ENCODE measurements around the gene DIP2C.
"Not testable (repeated sequence)": the region's sequence is repeated elsewhere in the genome, so short reads cannot be mapped to it uniquely, and the experiment has no call there.

The DIP2C gene

GRCh38 chr10:623477-624311, 65.8 kb downstream of the DIP2C start:
- no peak for FAIRE-seq

GRCh38 chr10:623014-623413, 66.5 kb downstream of the DIP2C start:
- FAIRE-seq = no peak

DNA sequence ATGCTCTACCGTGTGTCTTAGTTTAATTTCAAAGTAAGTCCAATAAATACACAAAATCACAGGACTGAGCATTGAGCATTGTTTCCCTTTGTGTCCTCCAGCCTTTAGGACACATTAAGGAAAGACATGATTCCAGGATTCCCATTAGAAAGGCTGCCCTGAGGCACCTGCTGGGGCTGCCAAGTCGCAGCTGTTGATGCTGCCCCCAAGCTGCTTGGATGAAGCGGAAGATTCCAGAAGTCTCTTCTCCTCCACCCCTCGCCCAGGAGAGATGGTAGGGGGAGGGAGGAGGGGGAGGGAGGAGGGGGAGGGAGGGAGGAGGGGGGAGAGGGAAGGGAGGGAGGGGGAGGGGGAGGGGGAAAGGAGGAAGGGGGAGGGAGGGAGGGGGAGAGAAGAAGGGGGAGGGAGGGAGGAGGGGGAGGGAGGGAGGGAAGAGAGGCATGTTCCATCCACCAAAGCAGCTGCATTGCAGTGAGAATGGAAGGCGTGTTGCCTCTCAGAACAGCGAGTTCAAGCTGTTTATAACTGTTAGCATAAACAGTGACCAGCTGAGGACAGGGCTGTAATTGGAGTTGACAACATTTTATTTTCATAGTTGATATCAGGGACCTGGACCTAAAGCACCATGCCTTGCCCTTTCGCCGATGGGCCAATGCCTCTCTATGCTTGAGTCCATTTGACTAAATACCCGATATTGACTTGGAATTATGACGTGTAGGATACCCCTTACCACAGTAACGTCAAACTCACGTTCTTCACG, 67.3 kb downstream of the DIP2C start:
- FAIRE-seq = no peak

- no peak for FAIRE-seq
Observed at GRCh38 chr10:621513-621912, 68.0 kb downstream of the DIP2C start.

- FAIRE-seq = no peak
Observed at GRCh38 chr10:620971-621370, 68.5 kb downstream of the DIP2C start.

DNA sequence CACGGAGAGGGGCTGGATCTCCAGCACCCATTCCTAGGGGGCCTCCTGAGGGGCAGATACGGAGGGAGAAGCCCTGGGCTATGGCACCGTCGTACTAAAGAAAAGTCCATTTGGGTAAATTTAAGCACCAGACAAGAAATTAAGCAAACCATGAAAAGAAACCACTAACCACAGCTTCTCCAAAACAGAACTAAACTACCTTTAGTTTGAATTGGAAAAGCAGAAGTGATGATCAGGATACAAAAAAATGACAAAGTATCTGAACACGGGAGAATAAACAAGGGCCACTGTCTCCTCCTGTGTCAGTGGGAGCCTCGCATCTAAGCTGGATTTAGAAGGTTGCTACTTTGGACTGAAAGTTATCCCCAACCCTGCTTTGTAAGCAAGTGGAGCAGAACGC, 69.1 kb downstream of the DIP2C start:
- no peak for FAIRE-seq

DNA sequence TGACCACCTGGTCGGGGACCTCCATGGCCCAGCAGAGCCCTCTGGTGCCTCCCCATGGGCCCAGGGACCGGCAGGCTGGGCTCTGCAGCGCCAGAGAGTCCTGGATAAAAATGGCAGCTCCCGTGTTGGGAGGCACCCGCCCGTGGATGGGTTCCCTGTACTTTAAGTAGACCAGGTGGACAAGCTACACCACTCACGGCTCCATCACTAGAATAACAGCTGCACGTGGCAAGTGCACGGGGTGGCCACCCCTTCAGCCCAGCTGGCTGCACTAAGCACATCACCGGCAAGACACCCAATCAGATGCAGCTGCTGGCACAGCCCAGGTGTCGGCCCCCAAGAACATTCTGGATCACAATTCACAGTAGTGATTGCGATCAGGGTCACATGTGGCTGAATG, 69.8 kb downstream of the DIP2C start:
- FAIRE-seq = no peak

GRCh38 chr10:618229-618989, 71.1 kb downstream of the DIP2C start:
- no peak for FAIRE-seq

GRCh38 chr10:617471-617870, 72.0 kb downstream of the DIP2C start:
- FAIRE-seq = no peak

- FAIRE-seq = no peak
Observed at GRCh38 chr10:615583-616152, 73.8 kb downstream of the DIP2C start.

- FAIRE-seq = no peak
Observed at GRCh38 chr10:614790-615582, 74.5 kb downstream of the DIP2C start.

DNA sequence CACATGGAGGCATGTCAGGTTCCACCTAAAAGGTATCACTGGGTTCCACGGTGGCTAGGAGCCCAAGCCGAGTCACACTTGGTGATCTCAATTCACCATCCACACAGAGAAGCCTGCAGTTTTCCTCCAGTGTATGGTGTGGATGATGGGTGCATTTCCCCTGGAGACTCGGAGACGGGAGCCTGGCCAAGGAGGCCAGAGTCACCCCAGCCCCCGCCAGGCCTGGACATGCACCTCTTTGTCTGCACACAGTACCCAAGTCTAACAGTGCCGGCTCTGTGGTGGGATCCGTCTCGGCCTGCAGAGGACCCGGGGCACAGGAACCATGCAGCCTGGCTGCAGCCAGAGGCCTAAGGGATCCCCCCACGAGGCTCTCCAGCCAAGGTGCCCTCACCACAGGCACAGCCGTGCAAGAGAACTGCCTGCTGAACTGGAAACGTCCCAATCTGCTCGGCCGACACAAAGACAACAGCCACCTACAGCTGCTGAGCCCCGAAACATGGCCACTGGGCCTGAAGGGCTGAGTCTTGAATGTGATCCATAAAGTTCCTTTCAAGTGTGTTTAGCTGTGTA, 75.2 kb downstream of the DIP2C start:
- FAIRE-seq = no peak

DNA sequence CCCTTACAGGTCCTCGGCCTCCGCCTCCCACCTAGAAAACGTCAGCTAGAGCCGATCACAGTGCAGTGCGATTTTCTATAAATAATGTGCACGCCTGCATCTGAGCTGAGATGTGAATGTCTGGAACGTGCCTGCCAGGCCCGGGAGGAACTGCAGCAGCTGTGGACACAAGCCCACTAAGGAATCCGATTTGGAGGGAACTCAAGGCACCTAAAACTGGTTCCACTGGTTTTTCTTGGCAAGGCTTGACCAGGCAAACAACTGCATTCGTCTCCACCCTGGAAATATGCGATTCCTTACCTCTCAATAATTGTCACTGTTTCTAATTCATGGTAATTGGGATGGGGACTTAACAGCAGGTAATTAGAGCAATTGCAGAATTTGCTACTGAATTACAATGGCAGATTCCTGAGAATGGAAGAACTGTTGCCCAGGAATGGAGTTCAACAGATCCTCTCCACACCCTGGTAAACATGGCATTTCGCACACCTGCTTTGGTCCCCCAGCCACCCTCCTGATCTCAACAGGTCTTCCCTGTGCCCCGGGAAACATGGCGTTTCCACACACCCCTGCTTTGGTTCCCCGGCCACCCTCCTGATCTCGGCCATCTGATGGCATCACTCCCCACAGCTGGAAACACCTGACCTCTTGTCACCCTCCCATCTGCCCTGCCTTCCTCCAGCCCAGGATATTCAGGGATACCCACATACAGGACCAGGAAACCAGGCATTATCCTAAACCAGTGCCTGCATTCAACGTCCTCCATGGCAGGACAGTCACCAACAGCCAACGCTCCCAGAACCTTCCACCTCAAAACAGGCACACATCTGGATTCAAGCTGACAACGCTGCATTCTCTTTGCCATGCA, 76.0 kb downstream of the DIP2C start:
- no peak for FAIRE-seq

- FAIRE-seq = no peak
Observed at GRCh38 chr10:612696-613095, 76.8 kb downstream of the DIP2C start.

- not testable (repeated sequence) for FAIRE-seq
Observed at GRCh38 chr10:610642-611305, 78.7 kb downstream of the DIP2C start.

GRCh38 chr10:609868-610545, 79.5 kb downstream of the DIP2C start:
- FAIRE-seq = no peak

- no peak for FAIRE-seq
Observed at GRCh38 chr10:609262-609658, 80.2 kb downstream of the DIP2C start.

DNA sequence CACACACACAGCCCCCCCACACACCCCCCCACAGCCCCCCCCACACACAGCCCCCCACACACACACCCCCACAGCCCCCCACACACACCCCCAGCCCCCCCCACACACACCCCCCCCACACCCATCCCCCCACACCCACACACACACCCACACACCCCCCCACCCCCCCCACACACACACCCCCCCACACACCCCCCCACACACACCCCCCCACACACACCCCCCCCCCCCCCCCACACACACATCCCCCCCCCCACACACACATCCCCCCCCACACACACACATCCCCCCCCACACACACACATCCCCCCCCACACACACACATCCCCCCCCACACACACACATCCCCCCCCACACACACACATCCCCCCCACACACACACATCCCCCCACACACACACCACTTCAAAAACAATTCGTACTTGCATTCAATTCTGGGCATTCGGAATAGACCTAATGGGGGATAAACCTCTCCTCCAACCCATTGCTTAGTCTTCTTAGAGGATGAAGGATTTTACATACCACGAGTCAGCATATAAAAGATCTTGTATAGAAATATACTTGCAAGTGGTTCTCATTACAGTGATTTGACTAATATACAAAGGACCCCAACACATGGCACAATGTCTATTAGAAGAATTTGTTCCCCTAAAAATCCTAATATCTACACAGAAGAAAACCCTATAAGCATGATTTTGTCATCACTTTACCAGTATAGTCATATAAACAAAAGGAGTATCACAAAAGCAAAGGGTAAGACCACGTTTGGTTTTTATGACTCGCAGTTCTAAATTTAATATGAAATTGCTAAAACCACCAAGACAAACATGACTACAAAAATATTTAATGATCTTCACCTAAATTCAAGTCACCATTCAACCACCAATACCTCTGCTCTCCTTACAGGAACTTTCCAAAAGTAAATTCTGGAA, 80.9 kb downstream of the DIP2C start:
- peak; percentile 55 for FAIRE-seq
